Non-pigmented ciliary epithelial cell (primary cell): Measurements from ENCODE around the gene CHST14.
A peak's percentile ranks its signal among the peaks of the same experiment; 100 is the strongest.

ENCODE experiments used
- DNase-seq: peaks from one replicate; pipeline ENCODE4 v3.0.0-alpha.2; 2010; ENCODE audit warnings: low read depth

Gene CHST14

GRCh38 chr15:40493089-40493840 is 22.5 kb downstream of the CHST14 start:
- no peak for DNase-seq

DNA sequence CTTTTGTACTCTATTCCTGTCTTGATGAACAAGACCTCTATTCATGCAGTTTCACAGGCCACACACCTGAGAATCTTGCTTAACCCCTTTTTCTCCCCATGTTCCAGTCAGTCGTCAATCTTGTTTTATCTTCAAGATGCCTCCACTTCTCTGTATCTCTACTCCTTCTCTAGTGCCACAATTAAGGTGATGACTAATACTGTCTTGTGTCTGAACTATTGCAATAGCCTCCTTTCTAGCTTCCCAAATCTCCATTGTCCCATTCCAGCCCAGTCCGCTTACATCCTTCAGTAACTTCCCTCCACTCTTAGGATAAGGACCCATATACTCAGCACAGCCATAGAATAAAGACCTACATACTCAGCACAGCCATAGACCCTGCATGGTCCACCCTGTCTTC is 24.7 kb downstream of the CHST14 start:
- DNase-seq = no peak

DNA sequence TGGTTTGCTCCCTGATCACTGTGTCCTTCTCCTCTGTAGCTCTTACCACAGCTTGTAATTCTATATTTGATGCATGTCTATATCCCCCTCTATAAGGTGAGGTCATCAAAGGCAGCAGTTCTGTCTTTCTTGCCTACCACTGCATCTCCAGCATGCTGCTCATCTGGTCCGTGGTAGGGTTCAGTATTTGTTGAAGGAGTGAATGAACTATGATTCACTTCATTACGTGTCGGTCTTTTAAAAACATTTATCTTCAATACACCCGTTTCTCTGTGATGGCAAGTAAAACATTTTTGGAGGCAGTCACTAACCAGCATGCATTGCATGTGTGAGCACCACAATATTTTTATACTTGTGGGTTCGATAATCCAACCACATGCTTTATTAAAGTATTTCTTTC is 27.6 kb downstream of the CHST14 start:
- DNase-seq = peak; percentile 37

DNA sequence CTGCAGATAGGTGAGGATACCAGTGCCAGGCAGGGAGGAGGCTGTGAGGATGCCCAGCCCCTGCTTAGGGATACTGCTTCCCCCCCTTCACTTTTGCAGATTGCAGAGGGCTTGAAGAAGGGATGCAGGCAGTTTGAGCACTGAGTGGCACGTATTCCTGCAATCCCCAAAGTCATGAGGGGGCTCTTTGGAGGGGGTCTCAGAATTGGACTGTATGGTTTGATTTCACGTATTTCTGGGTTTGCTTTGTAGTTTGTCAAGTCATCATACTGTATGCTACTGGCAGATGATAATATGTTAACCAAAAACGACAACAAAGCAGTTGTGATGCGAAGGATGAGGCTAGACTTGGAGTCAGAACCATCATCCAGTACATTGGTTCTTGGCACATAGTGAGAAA is 28.1 kb downstream of the CHST14 start:
- DNase-seq = no peak

DNA sequence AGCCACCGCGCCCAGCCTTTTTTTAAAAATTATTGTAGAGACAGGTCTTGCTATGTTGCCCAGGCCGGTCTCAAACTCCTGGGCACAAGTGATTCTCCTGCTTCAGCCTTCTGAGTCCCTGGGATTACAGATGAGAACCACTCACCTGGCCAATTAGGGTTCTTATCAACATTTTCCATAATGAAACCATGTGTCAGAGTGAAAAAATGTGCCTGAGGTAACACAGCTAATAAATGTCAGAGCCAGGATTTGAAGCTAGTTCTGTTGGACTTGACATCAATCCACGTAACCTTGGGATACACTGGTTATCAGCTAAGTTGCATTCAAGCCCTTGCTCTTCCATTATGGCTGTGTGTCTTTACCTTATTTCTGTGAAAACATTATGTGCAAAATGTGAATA is 29.1 kb downstream of the CHST14 start:
- DNase-seq = no peak

DNA sequence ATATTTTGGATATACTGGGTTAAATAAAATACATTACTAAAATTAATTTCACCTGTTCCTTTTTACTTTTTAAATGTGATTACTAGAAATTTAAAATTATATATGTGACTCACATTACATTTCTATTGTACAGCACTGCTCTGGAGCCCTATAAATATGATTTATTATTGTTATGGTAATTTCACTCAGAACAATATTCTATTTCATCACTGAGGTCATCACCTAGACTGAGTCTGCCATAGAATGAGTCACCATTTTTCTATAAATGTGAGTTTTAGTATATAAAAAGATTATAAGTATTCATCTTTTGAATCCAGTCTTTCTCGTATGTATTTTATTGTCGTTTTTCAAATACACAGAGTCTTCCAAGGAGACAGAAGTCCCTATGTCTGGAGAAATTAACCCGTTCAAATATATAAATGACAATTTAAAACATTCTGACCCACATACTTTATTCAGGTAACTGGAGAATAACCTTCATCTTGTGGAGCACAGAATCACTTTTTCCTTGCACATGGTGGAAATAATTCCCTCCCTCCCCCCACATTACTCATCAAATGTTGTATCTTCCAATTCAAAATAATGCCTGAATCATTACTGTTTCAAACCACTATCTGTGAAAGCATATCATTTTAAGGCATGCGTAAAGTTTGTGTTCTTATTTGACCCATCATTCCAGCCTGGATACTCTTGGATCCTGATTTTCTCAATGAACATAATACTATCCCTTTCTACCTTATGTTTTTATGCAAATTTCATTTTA is 30.0 kb downstream of the CHST14 start:
- peak; percentile 20 for DNase-seq

DNA sequence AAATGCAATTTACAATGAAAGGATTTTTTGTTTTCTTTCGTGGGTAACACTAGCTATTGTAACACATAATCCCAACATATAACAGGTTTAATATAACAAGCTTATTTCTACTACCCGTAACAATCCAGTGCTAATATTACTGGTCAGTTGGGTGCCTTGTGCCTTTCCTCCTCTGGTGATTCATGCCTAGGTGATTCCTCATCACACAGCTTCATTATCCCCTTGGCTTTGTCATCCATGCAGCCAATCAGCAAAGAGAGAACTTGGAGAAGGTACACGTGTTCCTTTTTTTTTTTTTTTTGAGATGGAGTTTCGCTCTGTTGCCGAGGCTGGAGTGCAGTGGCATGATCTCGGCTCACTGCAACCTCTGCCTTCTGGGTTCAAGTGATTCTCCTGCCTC is 30.7 kb downstream of the CHST14 start:
- no peak for DNase-seq

- no peak for DNase-seq
Observed at GRCh38 chr15:40506964-40507571, 36.3 kb downstream of the CHST14 start.

DNA sequence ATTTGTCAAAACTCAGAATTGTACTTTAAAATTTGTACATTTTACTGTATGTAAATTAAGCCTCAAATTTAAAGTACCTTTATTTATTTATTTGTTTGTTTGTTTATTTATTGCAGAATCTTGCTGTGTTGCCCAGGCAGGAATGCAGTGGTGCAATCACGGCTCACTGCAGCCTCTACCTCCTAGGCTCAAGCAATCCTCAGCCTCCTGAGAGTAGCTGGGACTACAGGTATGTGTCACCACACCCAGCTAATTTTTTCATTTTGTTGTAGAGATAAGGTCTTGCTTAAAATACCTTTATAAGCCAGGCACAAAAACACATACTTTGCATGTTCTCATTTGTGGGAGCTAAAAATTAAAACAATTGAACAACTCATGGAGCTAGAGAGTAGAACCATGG is 37.4 kb downstream of the CHST14 start:
- DNase-seq = no peak

GRCh38 chr15:40510201-40510600 is 39.4 kb downstream of the CHST14 start:
- DNase-seq = no peak

DNA sequence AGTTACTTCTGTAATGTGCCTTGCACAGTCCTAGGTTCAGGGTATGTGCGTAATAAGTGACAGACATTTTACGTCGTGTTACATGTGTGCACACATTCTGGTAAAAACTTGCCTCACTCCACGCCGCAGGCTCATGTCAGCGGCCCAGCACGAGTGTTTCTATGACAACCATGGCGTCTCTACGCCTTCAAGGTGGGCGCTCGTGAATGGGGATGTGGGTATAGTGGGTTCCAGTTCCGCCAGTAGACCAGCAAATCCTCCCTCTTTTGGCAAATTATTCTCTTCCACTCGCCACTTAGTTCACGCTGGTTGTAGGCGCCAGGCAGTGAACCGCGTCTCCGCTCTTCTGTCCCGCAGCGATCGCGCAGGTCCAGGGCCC is 40.3 kb downstream of the CHST14 start:
- DNase-seq = no peak

- no peak for DNase-seq
Observed at GRCh38 chr15:40511472-40512133, 40.8 kb downstream of the CHST14 start.

GRCh38 chr15:40512440-40512839 is 41.7 kb downstream of the CHST14 start:
- DNase-seq = no peak

GRCh38 chr15:40513609-40514008 is 42.8 kb downstream of the CHST14 start:
- DNase-seq = no peak

GRCh38 chr15:40516322-40516721 is 45.5 kb downstream of the CHST14 start:
- no peak for DNase-seq
